GM12892 (cell line): ENCODE measurements around the gene SDK2.

Experiments used
- POLR2A ChIP-seq: IDR thresholded peaks from 2 replicates; pipeline ENCODE4 v1.6.1; 2011; ENCODE audit warnings: low read depth, low read length, control low read depth
- POLR2AphosphoS5 ChIP-seq: IDR thresholded peaks from 2 replicates; pipeline ENCODE4 v1.6.1; 2011; ENCODE audit warnings: low read depth, low read length, control low read depth
- TAF1 ChIP-seq: IDR thresholded peaks from 2 replicates; pipeline ENCODE4 v1.6.1; 2011; ENCODE audit warnings: low read depth, mild to moderate bottlenecking, control low read depth, low read length, borderline replicate concordance

- TF ChIP-seq POLR2AphosphoS5 (no peak), POLR2A (no peak), TAF1 (no peak)
These were observed 181.4 kb downstream of the SDK2 start for GRCh38 chr17:73462823-73463222.
